OCI-LY1 (cell line): ENCODE measurements around the gene AHSG.
"Not testable (repeated sequence)": the region's sequence is repeated elsewhere in the genome, so short reads cannot be mapped to it uniquely, and the experiment has no call there.

ENCODE experiments used
- H2AFZ ChIP-seq: fragments of 200-600 bp; sonication (generic), shearing (Covaris generic); 2 replicates; pipeline ENCODE4 v1.6.0; 2014; ENCODE audit warnings: antibody characterized with exemption, mild to moderate bottlenecking, low read length
- H3F3A ChIP-seq: fragments of 200-600 bp; sonication (generic), shearing (Covaris generic); 2 replicates; pipeline ENCODE4 v1.6.0; 2014; ENCODE audit warnings: mild to moderate bottlenecking, antibody characterized with exemption, low read length, moderate library complexity; ENCODE audit not compliant: insufficient read depth
- H3K27ac ChIP-seq: fragments of 200-600 bp; sonication (generic); 2 replicates; pipeline ENCODE4 v1.5.1; 2014; ENCODE audit warnings: low read length, mixed run types, mild to moderate bottlenecking, low read depth; ENCODE audit not compliant: poor library complexity, severe bottlenecking
- H3K27me3 ChIP-seq: fragments of 200-600 bp; sonication (generic); 2 replicates; pipeline ENCODE4 v1.6.0; 2014; ENCODE audit warnings: antibody characterized with exemption, mild to moderate bottlenecking, low read length, moderate library complexity; ENCODE audit not compliant: insufficient read depth
- H3K36me3 ChIP-seq: fragments of 200-600 bp; sonication (generic); 2 replicates; pipeline ENCODE4 v1.6.1; 2014; ENCODE audit warnings: mild to moderate bottlenecking, antibody characterized with exemption, low read length, moderate library complexity, mixed read lengths; ENCODE audit not compliant: insufficient read depth
- H3K4me1 ChIP-seq: fragments of 200-600 bp; sonication (generic); 2 replicates; pipeline ENCODE4 v1.5.1; 2014; ENCODE audit warnings: mild to moderate bottlenecking, low read length, moderate library complexity; ENCODE audit not compliant: insufficient read depth, severe bottlenecking
- H3K4me2 ChIP-seq: fragments of 200-600 bp; sonication (generic), shearing (Covaris generic); 2 replicates; pipeline ENCODE4 v1.6.1; 2014; ENCODE audit warnings: low read length
- H3K4me3 ChIP-seq: fragments of 200-600 bp; sonication (generic); 2 replicates; pipeline ENCODE4 v1.5.1; 2014; ENCODE audit warnings: low read length, low read depth, mild to moderate bottlenecking, mixed read lengths; ENCODE audit not compliant: poor library complexity, severe bottlenecking
- H3K79me2 ChIP-seq: fragments of 200-600 bp; shearing (Covaris generic); 2 replicates; pipeline ENCODE4 v1.6.1; 2016; ENCODE audit warnings: mixed run types, low read length, mixed read lengths; ENCODE audit not compliant: insufficient read depth
- H3K9ac ChIP-seq: fragments of 200-600 bp; sonication (generic), shearing (Covaris generic); 2 replicates; pipeline ENCODE4 v1.6.1; 2014; ENCODE audit warnings: mild to moderate bottlenecking, low read length, mixed read lengths
- H3K9me2 ChIP-seq: fragments of 200-600 bp; sonication (generic), shearing (Covaris generic); 2 replicates; pipeline ENCODE4 v1.6.1; 2014; ENCODE audit warnings: low read depth, mild to moderate bottlenecking, low read length, mixed read lengths
- H3K9me3 ChIP-seq: fragments of 200-600 bp; shearing (Covaris generic); 2 replicates; pipeline ENCODE4 v1.6.1; 2014; ENCODE audit warnings: low read length, mixed read lengths
- H4K20me1 ChIP-seq: fragments of 200-600 bp; sonication (generic), shearing (Covaris generic); 2 replicates; pipeline ENCODE4 v1.6.0; 2016; ENCODE audit warnings: mild to moderate bottlenecking, low read length; ENCODE audit not compliant: insufficient read depth
- EZH2 ChIP-seq: fragments of 200-600 bp; sonication (generic), shearing (Covaris generic); IDR thresholded peaks from 2 replicates; pipeline ENCODE4 v1.8.0; 2017; ENCODE audit warnings: borderline replicate concordance, mixed run types, mild to moderate bottlenecking, antibody characterized with exemption, low read length, moderate library complexity, mixed read lengths
- TF ChIP-seq, protein P1 (sequence below): fragments of 200-600 bp; sonication (generic), shearing (Covaris generic); IDR thresholded peaks from 2 replicates; pipeline ENCODE4 v1.5.1; 2017; ENCODE audit warnings: mild to moderate bottlenecking, antibody characterized with exemption, low read length, moderate library complexity, mixed read lengths

AHSG gene

GRCh38 chr3:186630950-186631641 lies 18.2 kb downstream of the AHSG start:
- Histone ChIP-seq H3K27ac (no peak overlapping the region), H3K36me3 (no peaks in the 10 kb centered on the region), H3K9me2 (no peaks in the 10 kb centered on the region), H3K27me3 (no peaks in the 10 kb centered on the region), H3K4me2 (no peak overlapping the region), H3K4me1 (no peaks in the 10 kb centered on the region), H2AFZ (no peak overlapping the region), H3K4me3 (no peak overlapping the region), H3F3A (no peaks in the 10 kb centered on the region), H3K9ac (no peak overlapping the region), H4K20me1 (no peaks in the 10 kb centered on the region), H3K79me2 (no peaks in the 10 kb centered on the region), H3K9me3 (no peaks in the 10 kb centered on the region)
- no peak for TF ChIP-seq EZH2
- TF ChIP-seq, protein P1, sequence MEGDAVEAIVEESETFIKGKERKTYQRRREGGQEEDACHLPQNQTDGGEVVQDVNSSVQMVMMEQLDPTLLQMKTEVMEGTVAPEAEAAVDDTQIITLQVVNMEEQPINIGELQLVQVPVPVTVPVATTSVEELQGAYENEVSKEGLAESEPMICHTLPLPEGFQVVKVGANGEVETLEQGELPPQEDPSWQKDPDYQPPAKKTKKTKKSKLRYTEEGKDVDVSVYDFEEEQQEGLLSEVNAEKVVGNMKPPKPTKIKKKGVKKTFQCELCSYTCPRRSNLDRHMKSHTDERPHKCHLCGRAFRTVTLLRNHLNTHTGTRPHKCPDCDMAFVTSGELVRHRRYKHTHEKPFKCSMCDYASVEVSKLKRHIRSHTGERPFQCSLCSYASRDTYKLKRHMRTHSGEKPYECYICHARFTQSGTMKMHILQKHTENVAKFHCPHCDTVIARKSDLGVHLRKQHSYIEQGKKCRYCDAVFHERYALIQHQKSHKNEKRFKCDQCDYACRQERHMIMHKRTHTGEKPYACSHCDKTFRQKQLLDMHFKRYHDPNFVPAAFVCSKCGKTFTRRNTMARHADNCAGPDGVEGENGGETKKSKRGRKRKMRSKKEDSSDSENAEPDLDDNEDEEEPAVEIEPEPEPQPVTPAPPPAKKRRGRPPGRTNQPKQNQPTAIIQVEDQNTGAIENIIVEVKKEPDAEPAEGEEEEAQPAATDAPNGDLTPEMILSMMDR = no peak

DNA sequence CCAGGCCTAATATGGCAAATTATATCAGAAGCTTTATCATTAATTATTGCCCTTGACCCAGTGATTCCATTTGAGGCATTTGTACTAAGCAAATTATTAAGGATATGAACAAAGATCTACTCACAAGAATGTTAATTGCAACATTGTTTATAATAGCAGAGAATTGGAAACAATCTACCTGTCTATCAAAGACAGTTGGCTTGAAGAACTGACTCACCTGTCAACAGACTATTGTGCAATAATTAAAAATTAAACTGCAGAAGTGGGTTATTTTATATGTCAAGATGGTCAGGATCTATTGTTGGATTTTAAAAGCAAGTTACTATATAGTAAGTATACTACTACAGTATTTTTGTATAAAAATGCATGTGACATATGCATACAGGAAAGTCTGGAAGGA lies 20.6 kb downstream of the AHSG start:
- Histone ChIP-seq H4K20me1 (no peaks in the 10 kb centered on the region), H3K4me2 (no peak overlapping the region), H3K9me2 (no peaks in the 10 kb centered on the region), H3K9ac (no peak overlapping the region), H3K4me3 (no peak overlapping the region), H3K27ac (no peak overlapping the region), H3K36me3 (no peaks in the 10 kb centered on the region), H3F3A (no peaks in the 10 kb centered on the region), H3K9me3 (peaks cover under 1% of the 10 kb centered on the region), H3K4me1 (no peaks in the 10 kb centered on the region), H2AFZ (no peak overlapping the region), H3K79me2 (no peaks in the 10 kb centered on the region), H3K27me3 (no peaks in the 10 kb centered on the region)
- no peak for TF ChIP-seq EZH2
- TF ChIP-seq, protein P1 = no peak

DNA sequence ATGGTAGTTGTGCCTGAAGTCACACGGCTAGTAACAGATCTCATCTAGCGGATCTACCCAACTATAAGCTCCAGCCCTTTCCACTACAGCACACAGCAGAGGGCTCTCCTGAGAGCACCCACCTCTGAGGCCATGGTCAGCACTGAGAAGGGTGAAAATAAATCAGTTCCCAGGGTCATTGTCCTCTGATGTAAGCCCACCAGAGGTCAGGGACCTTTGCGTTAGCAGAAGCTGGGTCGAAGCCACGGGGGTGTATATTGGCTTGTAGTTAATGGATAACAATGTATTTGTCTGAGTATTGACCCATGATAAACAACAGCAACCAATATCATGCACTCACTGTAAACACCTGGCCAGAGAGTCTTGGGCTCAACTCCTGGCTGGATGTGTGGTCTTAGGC lies 21.3 kb downstream of the AHSG start:
- H3K27ac ChIP-seq, H3K27me3 ChIP-seq, H3K79me2 ChIP-seq, H3K4me2 ChIP-seq, H3K9ac ChIP-seq, H3K9me2 ChIP-seq, H3F3A ChIP-seq, H3K36me3 ChIP-seq, H2AFZ ChIP-seq, H3K9me3 ChIP-seq, H4K20me1 ChIP-seq, H3K4me1 ChIP-seq, H3K4me3 ChIP-seq: not testable (repeated sequence)

DNA sequence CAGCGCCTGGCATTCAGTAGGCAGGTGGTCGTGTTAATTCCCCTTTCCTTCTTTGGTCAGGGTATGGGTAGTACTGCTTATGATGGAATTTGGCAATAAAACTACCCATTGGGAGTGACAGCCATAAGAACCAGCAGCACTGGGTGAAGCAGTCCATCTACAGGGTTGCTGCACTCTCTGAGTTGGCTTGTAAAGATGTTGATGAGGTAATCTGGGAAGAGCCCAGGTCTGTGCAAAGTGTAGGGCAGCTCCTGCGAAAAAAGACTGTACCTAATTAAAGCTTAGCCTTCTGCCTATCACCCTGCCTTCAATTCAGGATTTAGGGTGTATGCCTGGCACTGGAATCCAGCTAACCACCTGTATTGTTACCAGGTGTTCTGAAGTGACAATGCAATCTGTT lies 22.7 kb downstream of the AHSG start:
- Histone ChIP-seq H3K4me3 (no peak overlapping the region), H4K20me1 (no peaks in the 10 kb centered on the region), H3K9me2 (no peaks in the 10 kb centered on the region), H3K4me2 (no peak overlapping the region), H3K9me3 (peaks cover 9% of the 10 kb centered on the region), H3K79me2 (no peaks in the 10 kb centered on the region), H3K9ac (no peak overlapping the region), H3K36me3 (no peaks in the 10 kb centered on the region; the same call in 1 of the 2 replicates), H3K27ac (no peak overlapping the region), H3K27me3 (no peaks in the 10 kb centered on the region; the same call in 1 of the 2 replicates), H3F3A (no peaks in the 10 kb centered on the region), H3K4me1 (no peaks in the 10 kb centered on the region), H2AFZ (no peak overlapping the region)
- TF ChIP-seq EZH2 = no peak
- TF ChIP-seq, protein P1 = no peak
